HG02938 (cell line): ENCODE measurements around the gene CAPN8.

Experiments
- ATAC-seq: cut with Tn5 transposase; IDR thresholded peaks from one replicate; pipeline ENCODE4 v1.9.1; 2021; ENCODE audit warnings: mild to moderate bottlenecking, moderate library complexity; ENCODE audit not compliant: unreplicated experiment

Gene CAPN8

GRCh38 chr1:223702735-223703667 lies 37.5 kb upstream of the CAPN8 start:
- ATAC-seq, result no peak

GRCh38 chr1:223700942-223701637 lies 35.6 kb upstream of the CAPN8 start:
- no peak for ATAC-seq

- no peak for ATAC-seq
Observed at GRCh38 chr1:223700388-223700918, 35.0 kb upstream of the CAPN8 start.

DNA sequence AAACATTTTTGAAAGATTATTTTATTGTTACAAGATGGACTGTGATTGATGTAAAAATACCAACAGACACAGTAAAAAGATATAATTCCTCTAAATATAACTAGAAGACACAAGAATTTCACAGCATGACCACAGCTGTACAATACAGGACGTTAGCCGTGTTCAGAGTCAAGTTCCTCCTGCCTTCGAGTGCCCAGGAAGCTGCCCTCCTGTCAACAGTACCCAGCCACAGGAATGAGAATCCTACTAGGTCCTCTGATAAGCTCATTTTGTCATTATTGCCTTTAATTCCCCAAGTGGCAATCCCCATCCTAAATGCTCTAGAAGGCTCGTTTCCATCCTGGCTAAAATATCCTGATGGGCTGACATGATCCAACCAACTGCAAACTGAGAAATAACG lies 30.4 kb upstream of the CAPN8 start:
- no peak for ATAC-seq

- ATAC-seq, result no peak
Observed at GRCh38 chr1:223695014-223695548, 29.6 kb upstream of the CAPN8 start.

DNA sequence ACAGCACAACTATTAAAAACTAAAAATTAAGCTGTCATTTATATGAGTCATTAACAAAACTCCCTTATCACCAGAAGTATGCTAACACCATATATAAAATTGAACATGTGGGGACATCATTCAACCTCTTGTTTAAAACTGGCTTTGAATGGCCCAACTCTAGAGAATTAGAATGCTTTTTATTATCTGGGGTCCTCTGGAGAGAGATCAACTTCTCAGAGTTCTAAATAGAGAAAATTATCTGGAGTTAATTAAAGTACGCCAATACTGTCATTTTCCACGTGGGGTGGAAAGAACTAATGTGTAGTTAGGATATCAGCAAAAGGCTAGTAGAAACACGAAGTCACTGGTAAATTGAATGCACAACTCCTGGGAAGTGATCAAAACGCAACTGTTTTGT lies 25.6 kb upstream of the CAPN8 start:
- ATAC-seq, result no peak

- ATAC-seq, result peak; percentile 13
Observed at GRCh38 chr1:223684488-223684792, 18.9 kb upstream of the CAPN8 start.

- ATAC-seq, result peak; percentile 65
Observed at GRCh38 chr1:223683586-223684487, 18.3 kb upstream of the CAPN8 start.

DNA sequence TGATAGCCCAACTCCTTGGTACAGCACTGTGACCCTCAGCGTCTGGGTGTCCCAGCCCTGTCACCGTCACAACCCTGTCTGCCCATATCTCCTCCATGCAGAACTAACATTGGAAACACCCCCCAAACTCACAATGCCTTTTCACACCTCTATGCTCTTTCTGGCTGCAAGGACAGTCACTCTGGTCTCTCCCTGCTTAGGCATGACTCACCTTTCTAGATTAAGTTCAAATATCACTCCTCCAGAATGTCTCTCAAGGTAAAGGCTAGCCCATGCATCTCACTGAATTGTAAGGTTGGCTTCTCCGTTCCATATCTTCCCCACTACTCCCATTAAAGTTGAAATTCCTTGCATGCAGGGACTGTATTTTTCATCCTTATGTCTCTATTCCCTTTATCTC lies 17.0 kb upstream of the CAPN8 start:
- no peak for ATAC-seq

DNA sequence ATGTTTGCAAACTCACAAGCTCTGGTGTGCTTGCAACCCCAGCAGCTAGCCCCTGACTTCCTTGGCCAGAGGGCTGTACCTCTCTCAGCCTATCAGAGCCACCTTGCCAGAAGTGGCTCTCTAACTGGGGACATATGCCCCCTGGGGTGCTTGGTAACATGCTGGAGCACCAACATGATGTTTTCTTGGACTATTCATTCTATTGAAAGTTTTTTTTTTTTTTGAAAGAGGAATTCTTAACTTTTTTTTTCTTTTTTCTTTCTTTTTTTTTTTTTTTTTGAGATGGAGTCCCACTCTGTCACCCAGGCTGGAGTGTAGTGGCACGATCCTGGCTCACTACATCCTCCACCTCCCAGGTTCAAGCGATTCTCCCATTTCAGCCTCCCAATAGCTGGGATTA lies 14.7 kb upstream of the CAPN8 start:
- ATAC-seq, result no peak

DNA sequence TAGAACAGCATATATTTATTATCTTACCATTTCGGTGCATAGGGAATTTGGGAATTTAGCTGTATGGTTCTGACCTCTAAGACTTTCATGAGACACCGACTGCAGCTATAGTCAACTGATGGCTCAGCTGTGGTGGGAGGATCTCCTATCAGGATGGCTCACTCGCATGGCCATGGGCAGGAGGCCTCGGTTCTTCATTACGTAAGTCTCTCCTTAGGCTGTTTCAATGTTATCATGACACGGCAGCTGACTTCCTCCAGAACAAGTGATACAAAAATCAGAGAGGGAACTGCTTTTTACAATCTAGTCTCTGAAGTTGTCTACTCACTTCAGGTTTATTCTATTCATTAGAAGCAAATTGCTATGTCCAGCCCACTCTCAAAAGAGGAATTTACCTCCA lies 13.3 kb upstream of the CAPN8 start:
- ATAC-seq, result no peak

DNA sequence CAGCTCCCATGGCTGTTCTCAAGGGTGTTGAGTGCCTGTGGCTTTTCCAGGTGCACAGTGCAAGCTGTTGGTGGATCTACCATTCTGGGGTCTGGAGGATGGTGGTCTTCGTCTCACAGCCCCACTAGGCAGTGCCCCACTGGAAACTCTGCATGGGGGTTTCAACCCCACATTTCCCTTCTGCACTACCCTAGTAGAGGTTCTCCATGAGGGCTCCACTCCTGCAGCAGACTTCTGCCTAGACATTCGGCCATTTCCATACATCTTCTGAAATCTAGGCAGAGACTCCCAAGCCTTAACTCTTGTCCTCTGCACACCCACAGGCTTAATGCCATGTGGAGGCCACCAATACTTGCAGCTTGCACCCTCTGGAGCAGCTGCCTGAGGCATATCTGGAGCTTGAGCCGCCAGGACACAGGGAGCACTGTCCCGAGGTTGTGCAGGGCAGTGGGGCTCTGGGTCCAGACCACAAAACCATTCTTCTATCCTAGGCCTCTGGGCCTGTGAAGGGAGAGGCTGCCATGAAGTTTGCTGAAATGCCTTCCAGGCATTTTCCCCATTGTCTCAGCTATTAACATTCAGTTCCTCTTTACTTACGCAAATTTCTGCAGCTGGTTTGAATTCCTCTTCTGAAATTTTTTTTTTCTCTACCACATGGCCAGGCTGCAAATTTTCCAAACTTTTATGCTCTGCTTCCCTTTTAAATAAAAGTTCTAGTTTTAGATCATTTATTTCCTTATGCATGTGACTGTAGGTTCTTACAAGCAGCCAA lies 8.8 kb upstream of the CAPN8 start:
- no peak for ATAC-seq

DNA sequence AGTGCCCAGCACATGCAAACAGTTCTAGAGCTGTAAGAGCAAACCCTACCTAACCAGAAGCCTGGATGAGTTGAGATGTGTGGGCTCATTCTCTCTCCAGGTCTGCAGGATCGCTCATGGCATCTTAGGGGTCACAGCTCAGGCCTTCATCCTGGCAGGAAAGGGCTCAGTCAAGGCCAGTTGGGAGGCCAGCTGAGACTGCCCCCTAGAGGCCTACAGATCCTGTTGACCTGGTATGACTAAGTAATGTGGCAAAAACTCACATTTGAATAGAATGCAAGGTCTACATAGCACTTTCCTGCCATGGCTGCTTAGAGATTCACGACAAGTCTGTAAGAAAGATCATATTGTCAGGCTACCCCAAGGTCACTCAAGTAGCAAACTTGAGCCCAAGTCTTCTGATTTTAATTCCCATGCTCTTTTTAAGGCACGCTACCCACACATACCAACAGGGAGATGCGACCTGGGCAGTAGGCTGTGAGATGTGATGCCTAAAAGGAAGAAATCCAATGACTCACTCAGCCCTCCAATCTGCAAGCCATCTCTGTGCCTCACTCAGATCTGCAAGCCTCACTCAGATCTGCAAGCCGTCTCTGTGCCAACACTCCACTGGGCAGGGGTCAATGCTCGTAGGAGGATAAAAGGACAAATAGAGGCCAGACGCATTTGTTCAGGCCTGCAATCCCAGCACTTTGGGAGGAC lies 5.1 kb upstream of the CAPN8 start:
- no peak for ATAC-seq

- no peak for ATAC-seq
Observed at GRCh38 chr1:223669003-223669795, 3.7 kb upstream of the CAPN8 start.

- no peak for ATAC-seq
Observed at GRCh38 chr1:223667484-223668182, 2.1 kb upstream of the CAPN8 start.

DNA sequence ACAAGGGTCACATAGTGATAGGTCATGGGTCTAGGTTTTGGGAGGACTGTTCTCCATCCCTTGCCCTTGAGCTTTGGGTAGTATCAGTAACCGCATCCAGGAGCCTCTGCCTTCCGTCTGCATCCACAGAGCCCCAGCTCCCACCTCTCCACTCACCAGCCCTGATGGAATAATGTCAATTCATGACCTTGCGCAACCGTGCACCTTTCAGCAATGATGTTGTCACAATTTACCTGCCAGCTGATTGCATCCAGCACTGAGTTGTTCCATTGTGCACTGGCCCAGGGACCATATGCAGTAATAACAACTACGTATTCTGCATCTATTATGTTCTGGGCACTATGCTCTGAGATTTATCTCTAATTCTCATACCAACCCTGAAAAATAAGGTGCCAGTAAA lies 1.4 kb downstream of the CAPN8 start:
- no peak for ATAC-seq

DNA sequence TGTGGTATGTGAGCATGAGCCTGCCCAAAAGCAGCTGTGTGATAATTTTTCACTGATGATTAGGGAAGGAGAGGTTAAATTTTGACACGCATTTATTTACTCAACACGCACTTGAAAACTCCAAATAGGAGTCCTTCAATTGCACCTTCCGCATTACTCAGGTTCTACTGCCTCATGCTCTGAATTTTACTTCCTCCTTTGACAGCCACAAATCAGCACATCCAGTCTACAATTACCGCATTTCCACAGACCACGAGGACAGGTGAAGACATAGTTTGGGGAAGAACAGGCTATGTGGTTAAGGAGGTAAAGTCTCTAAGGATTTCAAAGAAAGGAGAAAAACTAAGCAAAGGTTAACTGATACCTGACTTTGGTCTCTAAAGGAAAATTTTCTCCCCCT lies 2.6 kb downstream of the CAPN8 start:
- ATAC-seq, result no peak

- no peak for ATAC-seq
Observed at GRCh38 chr1:223659711-223660110, 5.8 kb downstream of the CAPN8 start.
